GM21619 (cell line): ENCODE results near the gene RCCD1.

Experiments
- ATAC-seq: cut with Tn5 transposase; IDR thresholded peaks from one replicate; pipeline ENCODE4 v1.9.1; 2021; ENCODE audit not compliant: unreplicated experiment

The RCCD1 gene

GRCh38 chr15:90960298-90961091 lies 5.8 kb downstream of the RCCD1 start:
- no peak for ATAC-seq

DNA sequence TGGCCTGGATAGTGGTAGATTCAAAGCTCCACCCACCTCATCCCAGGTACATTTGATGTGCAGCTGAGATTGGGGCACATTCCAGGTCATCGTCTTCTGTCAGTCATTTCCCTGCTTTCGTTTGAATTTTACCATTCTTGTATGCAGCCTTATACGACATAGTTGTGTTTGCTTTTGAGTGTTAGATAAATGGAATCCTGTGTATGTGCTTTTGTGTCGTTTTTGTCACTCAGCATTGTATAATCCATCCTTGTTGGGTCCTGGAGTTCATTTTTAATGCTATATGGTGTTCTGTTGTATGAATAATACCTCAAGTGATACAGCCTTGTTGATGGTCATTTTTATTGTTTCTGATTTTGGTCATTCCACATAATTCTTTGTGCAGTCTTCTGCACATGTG lies 7.3 kb downstream of the RCCD1 start:
- ATAC-seq: no peak

- no peak for ATAC-seq
These were observed 11.6 kb downstream of the RCCD1 start for GRCh38 chr15:90966262-90966661.

GRCh38 chr15:90967206-90967605 lies 12.5 kb downstream of the RCCD1 start:
- no peak for ATAC-seq

DNA sequence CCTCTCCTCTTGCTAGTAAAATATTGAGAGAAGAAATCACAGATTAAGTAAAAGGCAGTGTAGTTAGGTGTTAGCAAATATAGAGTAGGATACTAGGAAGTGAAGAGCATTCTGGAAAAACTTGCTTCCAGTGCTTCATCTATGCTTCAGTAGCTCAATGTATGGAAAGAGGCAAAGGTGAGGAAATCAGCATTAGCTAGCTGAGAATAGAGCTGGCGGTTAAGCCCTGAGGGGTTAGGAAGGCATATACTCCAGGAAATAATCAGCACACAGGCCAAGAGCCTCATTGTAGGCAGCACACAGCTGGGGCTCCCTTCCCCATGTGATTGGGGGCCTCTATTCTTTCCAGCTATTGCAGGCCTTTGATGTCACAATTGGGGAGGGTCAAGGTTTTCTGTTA lies 13.8 kb downstream of the RCCD1 start:
- ATAC-seq: no peak

DNA sequence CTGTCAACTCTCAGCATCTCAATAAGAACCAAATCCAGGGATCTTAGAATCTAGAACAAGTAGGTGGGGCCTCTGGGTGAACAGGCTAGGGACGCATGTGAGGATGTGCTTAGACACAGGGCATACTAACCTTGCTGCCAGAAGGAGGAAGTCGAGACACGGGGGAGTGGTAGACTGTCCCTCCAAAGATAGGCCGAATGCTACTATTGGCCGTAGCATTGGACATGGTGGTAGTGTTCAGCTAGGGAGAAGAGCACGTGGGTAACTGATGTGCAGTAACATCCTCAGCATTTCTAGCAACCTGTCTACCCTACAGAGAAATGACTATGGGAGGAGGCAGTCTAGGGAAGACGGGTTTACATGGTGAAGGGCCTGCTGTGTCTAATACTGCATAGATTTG lies 15.6 kb downstream of the RCCD1 start:
- no peak for ATAC-seq

DNA sequence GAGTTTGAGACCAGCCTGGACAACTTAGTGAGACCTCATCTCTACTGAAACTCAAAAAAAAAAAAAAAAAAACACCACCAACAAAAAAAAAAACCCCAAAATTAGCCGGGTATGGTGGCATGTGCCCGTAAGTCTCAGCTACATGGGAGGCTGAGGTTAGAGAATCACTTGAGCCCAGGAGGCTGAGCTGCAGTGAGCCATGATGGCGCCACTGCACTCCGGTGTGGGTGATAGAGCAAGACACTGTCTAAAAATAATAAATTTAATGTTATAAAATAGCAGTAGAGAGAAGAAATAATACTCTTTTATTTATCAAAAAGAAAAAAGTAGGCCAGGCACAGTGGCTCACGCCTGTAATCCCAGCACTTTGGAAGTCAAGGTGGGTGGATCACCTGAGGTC lies 17.4 kb downstream of the RCCD1 start:
- ATAC-seq: no peak

DNA sequence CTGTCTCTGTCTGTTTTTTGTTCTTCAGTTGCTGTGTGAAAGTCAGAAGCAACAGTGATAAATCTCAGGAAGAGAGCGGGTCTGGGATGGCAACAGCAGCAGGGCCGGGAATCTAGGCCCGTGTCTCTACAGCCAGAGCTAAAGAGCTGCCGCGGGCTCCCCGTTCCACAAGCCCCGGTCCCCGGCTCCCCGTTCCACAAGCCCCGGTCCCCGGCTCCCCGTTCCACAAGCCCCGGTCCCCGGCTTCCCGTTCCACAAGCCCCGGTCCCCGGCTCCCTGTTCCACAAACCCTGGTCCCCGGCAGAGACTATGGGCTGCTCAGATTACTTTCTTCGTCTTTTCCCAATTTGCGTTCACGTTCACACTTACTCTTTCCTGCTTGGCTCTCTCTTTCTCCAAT lies 19.5 kb downstream of the RCCD1 start:
- ATAC-seq: no peak

DNA sequence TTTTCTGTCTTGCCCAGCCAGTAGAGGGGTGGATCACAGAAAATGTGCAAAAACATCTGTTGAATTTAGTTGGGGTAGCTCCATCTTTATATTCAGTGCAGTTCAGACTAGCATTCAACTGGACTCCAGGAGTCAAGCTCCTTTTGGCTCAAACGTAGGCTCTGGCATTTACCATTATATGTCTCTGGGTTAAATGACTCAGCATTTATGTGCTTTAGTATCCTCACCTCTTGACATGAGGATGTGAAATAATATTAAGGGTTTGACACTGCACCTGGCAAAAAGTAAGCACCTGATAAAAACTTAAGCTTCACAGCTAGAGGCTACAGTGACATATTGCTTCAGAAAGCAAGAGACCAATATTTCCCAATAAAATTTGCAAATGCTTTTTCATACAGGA lies 24.9 kb downstream of the RCCD1 start:
- ATAC-seq: no peak

DNA sequence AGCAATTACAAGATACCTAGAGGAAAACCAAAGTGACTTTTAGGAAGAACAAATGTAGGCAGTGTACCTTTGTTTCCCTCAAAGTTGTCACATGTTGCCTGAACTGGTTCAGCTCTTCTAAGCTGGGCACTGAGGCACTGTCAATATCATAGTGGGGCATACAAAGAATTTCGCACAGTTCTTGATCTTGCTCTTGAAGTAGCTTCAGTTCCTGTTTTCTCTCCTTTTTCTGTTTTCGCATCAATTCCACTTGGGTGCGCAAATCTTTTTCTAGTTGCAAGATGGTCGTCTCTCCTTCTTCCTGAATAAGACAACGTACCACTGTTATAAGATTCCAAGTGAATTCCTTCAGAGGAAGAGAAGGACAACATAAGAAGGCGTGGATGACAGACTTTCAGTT lies 27.0 kb downstream of the RCCD1 start:
- ATAC-seq: peak; percentile 81

GRCh38 chr15:90982135-90982534 lies 27.5 kb downstream of the RCCD1 start:
- ATAC-seq: peak; percentile 40

DNA sequence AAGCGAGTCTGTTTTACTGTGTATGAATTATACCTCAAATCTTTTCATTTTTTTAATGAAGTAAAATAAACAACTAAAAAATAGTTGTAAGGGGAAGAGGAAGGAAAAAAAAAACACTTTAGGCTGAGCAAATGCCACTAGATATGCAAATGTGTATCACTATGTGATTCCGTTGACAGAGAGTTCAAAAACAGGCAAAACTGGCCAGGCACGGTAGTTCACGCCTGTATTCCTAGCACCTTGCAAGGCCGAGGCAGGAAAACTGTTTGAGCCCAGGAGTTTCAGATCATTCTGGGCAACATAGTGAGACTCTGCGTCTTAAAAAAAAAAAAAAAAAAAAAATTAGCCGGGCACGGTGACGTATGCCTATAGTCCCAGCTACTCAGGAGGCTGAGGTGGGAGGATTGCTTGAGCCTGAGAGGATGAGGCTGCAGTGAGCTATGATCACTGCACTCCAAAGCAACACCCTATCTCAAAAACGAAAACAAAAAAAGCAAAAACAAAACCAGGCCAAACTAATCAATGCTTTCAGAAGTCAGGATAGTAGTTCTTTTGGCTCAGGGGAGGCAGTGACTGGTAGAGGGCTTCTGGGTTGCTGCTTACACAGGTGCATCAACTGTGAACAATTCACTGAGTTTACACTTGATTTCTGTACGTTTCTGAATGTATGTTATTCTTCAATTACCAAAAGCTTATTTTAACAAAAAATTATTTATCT lies 32.3 kb downstream of the RCCD1 start:
- ATAC-seq: peak; percentile 56

DNA sequence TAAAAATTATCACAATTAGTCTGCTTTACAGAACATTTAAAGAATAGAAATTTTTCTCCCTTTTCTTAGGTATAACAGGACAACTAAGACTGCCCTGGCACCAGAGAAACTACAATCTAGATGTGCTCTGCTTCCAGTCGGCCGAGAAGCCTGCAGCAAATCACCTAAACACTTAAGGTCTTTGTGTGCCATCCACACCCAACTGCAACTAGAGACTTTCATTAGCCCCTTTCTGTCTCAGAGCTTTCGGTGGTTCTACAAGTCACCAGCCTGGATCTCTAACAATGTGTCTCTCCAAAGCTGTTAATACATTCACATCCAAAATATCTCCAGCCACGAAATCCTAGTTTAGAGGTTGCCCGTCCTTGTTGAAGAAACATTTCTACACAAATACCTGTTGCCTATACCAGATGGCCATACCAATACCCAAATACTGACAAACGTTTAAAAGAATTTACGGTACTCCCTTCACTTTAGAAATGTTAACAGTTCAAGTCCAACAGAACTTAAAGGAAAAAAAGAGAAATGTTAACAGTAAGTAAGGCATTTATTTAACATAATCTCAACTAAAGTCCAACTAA lies 33.0 kb downstream of the RCCD1 start:
- no peak for ATAC-seq

- ATAC-seq: no peak
These were observed 33.6 kb downstream of the RCCD1 start for GRCh38 chr15:90988296-90988695.

DNA sequence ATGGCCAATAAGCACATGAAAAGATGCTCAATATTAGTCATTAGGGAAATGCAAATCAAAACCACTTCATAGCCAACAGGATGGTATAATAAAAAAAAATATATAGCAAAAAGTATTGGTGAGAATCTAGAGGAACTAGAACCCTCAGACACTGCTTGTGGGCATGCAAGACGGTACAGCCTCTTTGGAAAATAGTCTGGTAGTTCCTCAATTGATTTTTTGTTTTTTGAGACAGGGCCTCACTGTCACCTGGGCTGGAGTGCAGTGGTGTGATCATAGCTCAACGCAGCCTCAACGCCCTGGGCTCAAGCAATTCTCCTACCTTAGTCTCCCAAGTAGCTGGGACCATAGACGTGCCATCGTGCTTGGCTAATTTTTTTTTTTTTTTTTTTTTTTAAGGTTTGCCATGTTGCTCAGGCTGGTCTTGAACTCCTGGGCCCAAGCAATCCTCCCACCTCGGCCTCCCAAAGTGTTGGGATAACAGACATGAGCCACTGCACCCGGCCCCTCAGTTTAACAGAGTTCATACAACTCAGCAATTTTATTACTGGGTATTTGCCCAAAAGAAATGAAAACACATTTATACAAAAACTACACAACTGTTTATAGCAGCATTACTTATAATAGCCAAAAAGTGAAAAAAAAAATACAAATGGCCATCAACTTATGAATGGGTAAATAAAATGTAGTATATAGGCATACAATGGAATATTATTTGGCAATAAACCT lies 34.5 kb downstream of the RCCD1 start:
- ATAC-seq: no peak

DNA sequence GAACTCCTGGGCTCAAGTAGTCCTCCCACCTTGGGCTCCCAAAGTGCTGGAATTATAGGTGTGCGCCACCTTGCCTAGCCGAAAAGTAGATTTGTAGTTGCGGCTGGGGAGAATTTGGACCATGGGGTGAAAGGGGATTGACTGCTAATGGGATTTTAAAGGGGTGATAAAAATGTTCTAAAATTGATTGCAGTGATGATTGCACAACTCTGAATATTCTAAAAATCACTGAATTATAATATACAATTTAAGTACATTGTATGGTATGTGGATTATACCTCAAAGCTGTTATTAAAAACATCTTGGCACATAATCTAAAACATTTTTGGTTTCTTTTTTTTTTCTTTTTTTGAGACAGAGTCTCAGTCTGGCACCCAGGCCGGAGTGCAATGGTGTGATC lies 35.8 kb downstream of the RCCD1 start:
- ATAC-seq: no peak

- no peak for ATAC-seq
These were observed 37.1 kb downstream of the RCCD1 start for GRCh38 chr15:90991587-90992285.

- ATAC-seq: peak; percentile 18
These were observed 39.4 kb downstream of the RCCD1 start for GRCh38 chr15:90994059-90994416.

DNA sequence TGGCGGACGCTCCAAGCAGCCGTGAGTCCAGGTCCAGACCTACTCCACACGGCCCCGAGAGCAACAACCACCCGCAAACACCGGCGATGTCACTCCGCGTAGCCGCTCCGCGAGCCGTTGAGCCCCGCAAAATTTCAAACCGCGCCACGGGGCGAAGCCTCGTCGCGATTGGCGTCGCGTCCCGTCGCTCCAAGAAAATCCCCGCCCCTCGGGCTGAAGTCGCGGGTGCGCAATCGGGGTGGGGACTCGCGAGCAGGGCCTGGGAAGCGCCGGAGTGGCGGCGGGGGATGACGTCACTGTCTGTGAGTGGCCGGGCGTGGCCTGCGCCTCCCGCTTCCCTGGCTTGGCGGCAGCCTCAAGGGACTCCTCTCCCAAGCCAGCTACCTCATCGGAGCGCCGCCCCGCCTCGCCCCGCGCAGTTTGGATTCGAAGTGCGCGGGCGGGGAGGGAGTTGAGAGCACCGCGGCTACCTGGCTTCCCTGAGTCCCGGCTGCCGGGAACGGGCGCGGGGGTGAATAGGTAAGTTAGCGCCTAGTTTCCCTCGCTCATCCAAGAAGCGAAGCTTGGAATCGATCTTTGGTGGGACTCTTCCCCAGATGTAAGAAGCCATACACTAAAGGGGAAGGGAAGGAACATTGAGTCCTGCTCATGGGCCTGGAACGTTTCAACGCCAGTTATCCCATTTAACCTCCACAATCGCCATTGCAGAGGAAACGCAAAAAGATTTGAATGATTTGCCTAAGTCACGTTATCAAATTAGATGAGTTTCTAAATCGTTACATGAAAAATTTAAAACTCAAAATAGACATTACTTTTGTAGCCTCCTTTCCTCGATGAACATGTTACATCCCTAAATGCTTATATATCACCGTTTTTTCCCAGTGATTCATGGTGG lies 40.0 kb downstream of the RCCD1 start, which contains the start of gene PRC1:
PRC1 (minus strand) TSS at position 119 of the 895 bp plus-strand sequence; CDS start at position 1, 118 bp downstream.
- peak; percentile 96 for ATAC-seq

DNA sequence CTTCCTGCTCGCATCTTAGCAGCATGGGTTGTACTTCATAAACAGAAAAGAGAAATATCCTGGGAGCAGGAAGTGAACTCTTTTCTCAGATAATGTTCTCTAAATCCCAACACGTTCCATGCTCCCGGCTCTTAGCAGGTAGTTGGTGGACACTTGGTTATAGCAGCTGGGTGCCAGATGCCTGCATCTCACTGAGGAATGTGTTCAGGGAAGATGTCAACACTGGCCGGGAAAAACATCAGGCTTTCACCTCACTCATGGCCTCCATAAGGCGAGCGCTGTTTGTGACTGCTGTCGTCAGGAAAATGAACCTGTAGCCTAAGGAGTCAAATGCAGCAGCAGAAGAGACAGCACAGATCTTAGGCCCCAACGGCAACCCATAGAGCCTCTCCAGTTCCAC lies 44.1 kb downstream of the RCCD1 start:
- no peak for ATAC-seq
